ENCODE data around the gene LTF.
"Not testable (repeated sequence)": the region's sequence is repeated elsewhere in the genome, so short reads cannot be mapped to it uniquely, and the experiment has no call there.

Gene LTF

GRCh38 chr3:46464326-46465195 is at the start of gene LTF:
Gene LTF (minus strand): TSS chr3:46464905. CDS start chr3:46464867, 38 bp downstream.
- DNase-seq (ENCODE audit: low spot score), result no peak

GRCh38 chr3:46512191-46512749 is 47.6 kb upstream of the LTF start:
- DNase-seq (ENCODE audit: low spot score), result no peak

GRCh38 chr3:46509661-46510187 is 45.0 kb upstream of the LTF start:
- DNase-seq (ENCODE audit: low spot score), result no peak

- no peak for DNase-seq (ENCODE audit: low spot score)
Observed at GRCh38 chr3:46508850-46509591, 44.3 kb upstream of the LTF start.

GRCh38 chr3:46506526-46506925 is 41.8 kb upstream of the LTF start:
- DNase-seq (ENCODE audit: low spot score), result no peak

GRCh38 chr3:46505953-46506352 is 41.2 kb upstream of the LTF start:
- no peak for DNase-seq (ENCODE audit: low spot score)

- no peak for DNase-seq (ENCODE audit: low spot score)
Observed at GRCh38 chr3:46504789-46505188, 40.1 kb upstream of the LTF start.

- DNase-seq (ENCODE audit: low spot score), result no peak
Observed at GRCh38 chr3:46503200-46503874, 38.6 kb upstream of the LTF start.

- DNase-seq (ENCODE audit: low spot score), result no peak
Observed at GRCh38 chr3:46501702-46502101, 37.0 kb upstream of the LTF start.

- DNase-seq (ENCODE audit: low spot score), result no peak
Observed at GRCh38 chr3:46500656-46501635, 36.2 kb upstream of the LTF start.

- DNase-seq (ENCODE audit: low spot score), result no peak
Observed at GRCh38 chr3:46498916-46499519, 34.3 kb upstream of the LTF start.

GRCh38 chr3:46497556-46498265 is 33.0 kb upstream of the LTF start, which contains the start of gene RTP3:
Gene RTP3 (plus strand): TSS chr3:46497976. CDS start chr3:46498063, 87 bp downstream.
- DNase-seq (ENCODE audit: low spot score), result no peak

GRCh38 chr3:46496746-46497555 is 32.2 kb upstream of the LTF start:
- DNase-seq (ENCODE audit: low spot score), result no peak

GRCh38 chr3:46495901-46496456 is 31.3 kb upstream of the LTF start:
- no peak for DNase-seq (ENCODE audit: low spot score)

- not testable (repeated sequence) for DNase-seq (ENCODE audit: low spot score)
Observed at GRCh38 chr3:46494491-46494890, 29.8 kb upstream of the LTF start.

- DNase-seq (ENCODE audit: low spot score), result no peak
Observed at GRCh38 chr3:46492890-46493547, 28.3 kb upstream of the LTF start.

- no peak for DNase-seq (ENCODE audit: low spot score)
Observed at GRCh38 chr3:46491089-46492070, 26.7 kb upstream of the LTF start.
